ENCODE data around the gene PCDHB5. TPM values are rescaled to one million over a fixed set of nuclear protein-coding genes. Genes with fewer than 3 reads are reported as not detected.
A peak's percentile ranks its signal among the peaks of the same experiment; 100 is the strongest.
"Not testable (repeated sequence)": the region's sequence is repeated elsewhere in the genome, so short reads cannot be mapped to it uniquely, and the experiment has no call there.

Gene PCDHB5
- polyA plus RNA-seq (ENCODE audit: insufficient read length) = 7.5 TPM
- long read RNA-seq, donor 1, transcript PCDHB5-201 (1 exons, 3,408 nt) = major isoform, 15 of 15 reads
- long read RNA-seq, donor 1, partial matches to known transcripts = 0 of 15 reads
- long read RNA-seq, donor 1, other reads (novel, unspliced or antisense) = 0 of 15 reads
- long read RNA-seq, donor 2, transcript PCDHB5-201 (1 exons, 3,408 nt) = major isoform, 14 of 14 reads
- long read RNA-seq, donor 2, partial matches to known transcripts = 0 of 14 reads
- long read RNA-seq, donor 2, other reads (novel, unspliced or antisense) = 0 of 14 reads
- long read RNA-seq, donor 3, transcript PCDHB5-201 (1 exons, 3,408 nt) = major isoform, 15 of 15 reads
- long read RNA-seq, donor 3, partial matches to known transcripts = 0 of 15 reads
- long read RNA-seq, donor 3, other reads (novel, unspliced or antisense) = 0 of 15 reads
- long read RNA-seq, donor 4 = 0 reads
- long read RNA-seq, donor 5, partial matches to known transcripts = 0 of 4 reads
- long read RNA-seq, donor 5, other reads (novel, unspliced or antisense) = 0 of 4 reads
- long read RNA-seq, donor 6, transcript PCDHB5-201 (1 exons, 3,408 nt) = major isoform, 12 of 12 reads
- long read RNA-seq, donor 6, partial matches to known transcripts = 0 of 12 reads
- long read RNA-seq, donor 6, other reads (novel, unspliced or antisense) = 0 of 12 reads
- long read RNA-seq, donor 7, transcript PCDHB5-201 (1 exons, 3,408 nt) = major isoform, 18 of 18 reads
- long read RNA-seq, donor 7, partial matches to known transcripts = 0 of 18 reads
- long read RNA-seq, donor 7, other reads (novel, unspliced or antisense) = 0 of 18 reads
- long read RNA-seq, donor 8, partial matches to known transcripts = 0 of 1 reads
- long read RNA-seq, donor 8, other reads (novel, unspliced or antisense) = 0 of 1 reads

- DNase-seq = no peak
Measured at GRCh38 chr5:141135030-141135717, at the start of gene PCDHB5. TSS of gene PCDHB5 (plus strand) at chr5:141135206. CDS start at chr5:141135435, 229 bp downstream.

GRCh38 chr5:141094481-141095262, 40.3 kb upstream of the PCDHB5 start, which contains the start of gene PCDHB2:
TSS of gene PCDHB2 (plus strand) at chr5:141094615. CDS start at chr5:141094791, 176 bp downstream.
- DNase-seq = peak; percentile 13

- DNase-seq = no peak
Measured at GRCh38 chr5:141095263-141095641, 39.8 kb upstream of the PCDHB5 start.

GRCh38 chr5:141096181-141096580, 38.8 kb upstream of the PCDHB5 start:
- DNase-seq = not testable (repeated sequence)

- not testable (repeated sequence) for DNase-seq
Measured at GRCh38 chr5:141096586-141096985, 38.4 kb upstream of the PCDHB5 start.

GRCh38 chr5:141100243-141100805, 34.7 kb upstream of the PCDHB5 start, which contains the start of gene PCDHB3:
TSS of gene PCDHB3 (plus strand) at chr5:141100473. CDS start at chr5:141100650, 177 bp downstream.
- DNase-seq = peak; percentile 34

- no peak for DNase-seq
Measured at GRCh38 chr5:141101059-141101458, 33.9 kb upstream of the PCDHB5 start.

- not testable (repeated sequence) for DNase-seq
Measured at GRCh38 chr5:141102070-141102469, 32.9 kb upstream of the PCDHB5 start.

GRCh38 chr5:141102471-141102870, 32.5 kb upstream of the PCDHB5 start:
- not testable (repeated sequence) for DNase-seq

- no peak for DNase-seq
Measured at GRCh38 chr5:141105350-141105749, 29.7 kb upstream of the PCDHB5 start.

- no peak for DNase-seq
Measured at GRCh38 chr5:141119250-141119649, 15.8 kb upstream of the PCDHB5 start.

GRCh38 chr5:141121563-141121962, 13.4 kb upstream of the PCDHB5 start, which contains the start of gene PCDHB4:
TSS of gene PCDHB4 (plus strand) at chr5:141121818. CDS start at chr5:141121999, 181 bp downstream.
- peak; percentile 19 for DNase-seq

- no peak for DNase-seq
Measured at GRCh38 chr5:141121985-141122384, 13.0 kb upstream of the PCDHB5 start.

- not testable (repeated sequence) for DNase-seq
Measured at GRCh38 chr5:141123396-141124135, 11.4 kb upstream of the PCDHB5 start.

GRCh38 chr5:141127305-141127704, 7.7 kb upstream of the PCDHB5 start:
- no peak for DNase-seq

GRCh38 chr5:141135718-141136266, 786 bp downstream of the PCDHB5 start:
- DNase-seq = no peak

GRCh38 chr5:141137346-141137745, 2.3 kb downstream of the PCDHB5 start:
- not testable (repeated sequence) for DNase-seq

GRCh38 chr5:141149812-141150211, 14.8 kb downstream of the PCDHB5 start, which contains the start of gene PCDHB6:
TSS of gene PCDHB6 (plus strand) at chr5:141150057. CDS start at chr5:141150258, 201 bp downstream.
- DNase-seq = no peak

- DNase-seq = no peak
Measured at GRCh38 chr5:141150224-141150992, 15.4 kb downstream of the PCDHB5 start.
